ENCODE measurements around the gene ZFP2. TPM values are rescaled to one million over a fixed set of nuclear protein-coding genes. Genes with fewer than 3 reads are reported as not detected.

The ZFP2 gene
- total and polyA plus RNA-seq, 2 of the 13 experiments (the other 11 are each of a cell fraction or from before 2014, with no cell fraction given): 0.27 to 0.42 TPM

- TF ChIP-seq, protein P1, sequence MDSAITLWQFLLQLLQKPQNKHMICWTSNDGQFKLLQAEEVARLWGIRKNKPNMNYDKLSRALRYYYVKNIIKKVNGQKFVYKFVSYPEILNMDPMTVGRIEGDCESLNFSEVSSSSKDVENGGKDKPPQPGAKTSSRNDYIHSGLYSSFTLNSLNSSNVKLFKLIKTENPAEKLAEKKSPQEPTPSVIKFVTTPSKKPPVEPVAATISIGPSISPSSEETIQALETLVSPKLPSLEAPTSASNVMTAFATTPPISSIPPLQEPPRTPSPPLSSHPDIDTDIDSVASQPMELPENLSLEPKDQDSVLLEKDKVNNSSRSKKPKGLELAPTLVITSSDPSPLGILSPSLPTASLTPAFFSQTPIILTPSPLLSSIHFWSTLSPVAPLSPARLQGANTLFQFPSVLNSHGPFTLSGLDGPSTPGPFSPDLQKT (CRISPR knock-in tag; IDR thresholded peaks at IDR 0.05; ENCODE audit: borderline replicate concordance): no peak
- TF ChIP-seq, protein P2, sequence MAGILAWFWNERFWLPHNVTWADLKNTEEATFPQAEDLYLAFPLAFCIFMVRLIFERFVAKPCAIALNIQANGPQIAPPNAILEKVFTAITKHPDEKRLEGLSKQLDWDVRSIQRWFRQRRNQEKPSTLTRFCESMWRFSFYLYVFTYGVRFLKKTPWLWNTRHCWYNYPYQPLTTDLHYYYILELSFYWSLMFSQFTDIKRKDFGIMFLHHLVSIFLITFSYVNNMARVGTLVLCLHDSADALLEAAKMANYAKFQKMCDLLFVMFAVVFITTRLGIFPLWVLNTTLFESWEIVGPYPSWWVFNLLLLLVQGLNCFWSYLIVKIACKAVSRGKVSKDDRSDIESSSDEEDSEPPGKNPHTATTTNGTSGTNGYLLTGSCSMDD (CRISPR knock-in tag; IDR thresholded peaks at IDR 0.05): no peak
- TF ChIP-seq SETDB1 (CRISPR knock-in tag; IDR thresholded peaks at IDR 0.05; ENCODE audit: borderline replicate concordance) (no peak), ZNF747 (CRISPR knock-in tag; IDR thresholded peaks at IDR 0.05; ENCODE audit: borderline replicate concordance) (no peak), ZFP1 (CRISPR knock-in tag; IDR thresholded peaks at IDR 0.05) (no peak)
These were observed 28.8 kb upstream of the ZFP2 start (continued) for GRCh38 chr5:178866946-178867345.

GRCh38 chr5:178869577-178869976 is 26.1 kb upstream of the ZFP2 start:
- POLR2A ChIA-PET: no interaction called here
- no peaks in the 10 kb centered on the region for H3K79me2 ChIP-seq (ENCODE audit: insufficient read depth, low read length)
- FAIRE-seq: no peak
- TF ChIP-seq, protein P3, sequence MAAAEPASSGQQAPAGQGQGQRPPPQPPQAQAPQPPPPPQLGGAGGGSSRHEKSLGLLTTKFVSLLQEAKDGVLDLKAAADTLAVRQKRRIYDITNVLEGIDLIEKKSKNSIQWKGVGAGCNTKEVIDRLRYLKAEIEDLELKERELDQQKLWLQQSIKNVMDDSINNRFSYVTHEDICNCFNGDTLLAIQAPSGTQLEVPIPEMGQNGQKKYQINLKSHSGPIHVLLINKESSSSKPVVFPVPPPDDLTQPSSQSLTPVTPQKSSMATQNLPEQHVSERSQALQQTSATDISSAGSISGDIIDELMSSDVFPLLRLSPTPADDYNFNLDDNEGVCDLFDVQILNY (CRISPR knock-in tag; conservative IDR thresholded peaks at IDR 0.05): no peak
- TF ChIP-seq E2F2 (CRISPR knock-in tag; IDR thresholded peaks at IDR 0.05; ENCODE audit: borderline replicate concordance) (no peak), BATF2 (CRISPR knock-in tag; IDR thresholded peaks at IDR 0.05) (no peak), ZNF121 (CRISPR knock-in tag; IDR thresholded peaks at IDR 0.05) (no peak), TBX2 (CRISPR knock-in tag; IDR thresholded peaks at IDR 0.05; ENCODE audit: borderline replicate concordance) (no peak), GLMP (CRISPR knock-in tag; IDR thresholded peaks at IDR 0.05; ENCODE audit: borderline replicate concordance) (no peak), EHMT2 (IDR thresholded peaks at IDR 0.05; ENCODE audit: borderline replicate concordance, low read depth, low read length) (no peak), JDP2 (CRISPR knock-in tag; IDR thresholded peaks at IDR 0.05; ENCODE audit: borderline replicate concordance) (no peak), RXRB (CRISPR knock-in tag; IDR thresholded peaks at IDR 0.05; ENCODE audit: borderline replicate concordance) (no peak), ZBTB37 (CRISPR knock-in tag; IDR thresholded peaks at IDR 0.05) (no peak), SALL2 (CRISPR knock-in tag; IDR thresholded peaks at IDR 0.05) (no peak)

More at GRCh38 chr5:178869577-178869976, 26.1 kb upstream of the ZFP2 start:
- Histone ChIP-seq H3K4me2 (ENCODE audit: low read depth, low read length) (no peak overlapping the region), H4K20me1 (ENCODE audit: insufficient read depth, low read length) (no peaks in the 10 kb centered on the region), H3K27ac (ENCODE audit: extremely low read length, insufficient read depth, low read length) (no peak overlapping the region), H2AFZ (ENCODE audit: low read length) (no peak overlapping the region), H3K4me3 (replicated peaks in 1 of 3; ENCODE audit: insufficient read depth in 1 of 3, low read depth in 2 of 3, low read length in 3 of 3) (no peak overlapping the region), H3K36me3 (replicated peaks in 1 of 2; ENCODE audit: control insufficient read depth in 1 of 2, insufficient read depth in 2 of 2, low read length in 2 of 2) (peaks cover 10 to 67% of the 10 kb centered on the region in 2 experiments), H3K27me3 (ENCODE audit: control insufficient read depth in 1 of 2, insufficient read depth in 2 of 2, low read length in 2 of 2) (no peaks in the 10 kb centered on the region), H3K9me3 (ENCODE audit: low read length) (peaks cover 19% of the 10 kb centered on the region), H3K4me1 (ENCODE audit: insufficient read depth, low read length) (no peaks in the 10 kb centered on the region), H3K9ac (ENCODE audit: insufficient read depth, low read depth, low read length) (no peak overlapping the region)
- CTCF ChIA-PET (ENCODE audit: low intra/inter-chr PET ratio, low total read pairs): no interaction called here
- in situ Hi-C loops (cut with HindIII; ENCODE audit: extremely low pct_ligation_motif_present, low pct_unique_long_range_greater_than_20kb) (no loop called here), intact Hi-C loops (cut with micrococcal nuclease; ENCODE audit: unreplicated experiment) (no loop called here)
- ATAC-seq: no peak
- no TSS peak for BruUV-seq (replicated peaks)
- no peak for DNase-seq (ENCODE audit: low spot score)
- WGBS (ENCODE audit: low lambda C conversion rate): 87% methylated on average over 8 of the region's 8 CpGs
